Measurements from ENCODE around the gene SLAMF1. TPM values are rescaled to one million over a fixed set of nuclear protein-coding genes. Genes with fewer than 3 reads are reported as not detected.

SLAMF1 gene
- total and polyA plus RNA-seq, 9 of the 15 experiments (the other 6 are each of a cell fraction or from before 2014, with no cell fraction given) = 0.04 to 0.17 (median 0.11) TPM; not detected in 4

DNA sequence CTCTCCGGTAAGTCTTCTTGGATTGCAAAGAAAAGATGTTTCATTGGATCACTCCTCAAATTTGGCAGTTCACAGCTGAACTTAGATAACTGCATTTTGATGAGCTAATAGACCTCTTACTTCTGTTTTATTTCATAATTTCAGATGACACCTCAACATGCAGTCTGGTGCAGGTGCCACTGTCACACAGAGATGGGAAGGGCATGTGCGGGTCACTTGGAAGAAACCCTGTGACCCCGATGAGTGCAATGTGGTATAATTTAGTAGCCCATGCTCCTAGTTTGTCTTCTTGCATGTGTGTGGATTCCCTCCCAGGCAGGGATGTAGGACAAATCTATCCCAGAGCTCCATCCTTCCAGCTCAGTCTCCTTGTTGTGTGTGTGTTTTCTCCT, 481 bp upstream of the SLAMF1 start:
- H2AFZ ChIP-seq (ENCODE audit: low read depth, low read length) = no peak overlapping the region
- FAIRE-seq (no peak), DNase-seq (ENCODE audit: extremely low read depth in 1 of 4, low spot score in 3 of 4) (no peak), ATAC-seq (no peak)
- peaks cover 2% of the 10 kb centered on the region; the same call in 1 of the 2 replicates for H3K9me3 ChIP-seq (replicated peaks; ENCODE audit: control insufficient read depth, insufficient read depth, low read depth, low read length)
- ChIA-PET CTCF (ENCODE audit: low intra/inter-chr PET ratio) (interaction anchor here (0.6 kb wide), 1 partner anchor 737 kb away, joined by 4 read pairs; no protein-coding TSS in a partner anchor), POLR2A (interaction anchor here (1.0 kb wide), 1 partner anchor 9 kb away, joined by 5 read pairs; no protein-coding TSS in a partner anchor)
- H4K20me1 ChIP-seq (replicated peaks; ENCODE audit: control insufficient read depth, insufficient read depth, low read length) = no peaks in the 10 kb centered on the region
- no peaks in the 10 kb centered on the region for H3K27me3 ChIP-seq (ENCODE audit: control insufficient read depth in 2 of 2, insufficient read depth in 2 of 2, low read length in 2 of 2)
- no peaks in the 10 kb centered on the region for H3K79me2 ChIP-seq (ENCODE audit: control insufficient read depth, insufficient read depth, low read length)
- H3K4me1 ChIP-seq (replicated peaks in 1 of 2; ENCODE audit: control insufficient read depth in 2 of 2, insufficient read depth in 2 of 2, low read length in 2 of 2) = peaks cover 0 to 23% of the 10 kb centered on the region in 2 experiments; a peak in 4 of 5 replicates
- in situ Hi-C loops (cut with MboI) (no loop called here), intact Hi-C loops (cut with micrococcal nuclease) (no loop called here)
- H3K9me1 ChIP-seq (ENCODE audit: control insufficient read depth, insufficient read depth, low read length) = no peaks in the 10 kb centered on the region
- H3K4me3 ChIP-seq = no peak overlapping the region
- no peak overlapping the region for H3K27ac ChIP-seq (ENCODE audit: extremely low read depth, low read depth, low read length)
- WGBS (ENCODE audit: insufficient coverage, low coverage, missing lambda C conversion rate) = 64% methylated on average over 3 of the region's 3 CpGs
- H3K9ac ChIP-seq (ENCODE audit: insufficient read depth in 1 of 2, low read depth in 2 of 2, low read length in 2 of 2) = no peak overlapping the region
- no TSS peak for BruUV-seq (replicated peaks)
- no peaks in the 10 kb centered on the region for H3K36me3 ChIP-seq (ENCODE audit: control insufficient read depth, insufficient read depth, low read length)
- no peak overlapping the region for H3K4me2 ChIP-seq (ENCODE audit: insufficient read depth, low read length)
- TF ChIP-seq ZBTB34 (CRISPR knock-in tag; IDR thresholded peaks at IDR 0.05) (no peak), TCF3 (CRISPR knock-in tag; IDR thresholded peaks at IDR 0.05) (no peak), ZBTB8A (IDR thresholded peaks at IDR 0.05; ENCODE audit: partially characterized antibody) (no peak), GTF2E2 (tag; IDR thresholded peaks at IDR 0.05) (no peak), HBP1 (CRISPR knock-in tag; IDR thresholded peaks at IDR 0.05) (no peak), CREB3L1 (IDR thresholded peaks at IDR 0.05; ENCODE audit: borderline replicate concordance, low read depth) (no peak), ZNF444 (CRISPR knock-in tag; IDR thresholded peaks at IDR 0.05) (no peak), EWSR1 (IDR thresholded peaks at IDR 0.05; ENCODE audit: borderline replicate concordance, low read depth, partially characterized antibody) (no peak), YBX1 (IDR thresholded peaks at IDR 0.05) (no peak), ZNF408 (CRISPR knock-in tag; IDR thresholded peaks at IDR 0.05; ENCODE audit: low read depth) (no peak), XRCC5 (IDR thresholded peaks at IDR 0.05; ENCODE audit: low read depth, low read length) (no peak), ZNF143 (CRISPR knock-in tag; IDR thresholded peaks at IDR 0.05) (no peak)
- TF ChIP-seq, protein P1, sequence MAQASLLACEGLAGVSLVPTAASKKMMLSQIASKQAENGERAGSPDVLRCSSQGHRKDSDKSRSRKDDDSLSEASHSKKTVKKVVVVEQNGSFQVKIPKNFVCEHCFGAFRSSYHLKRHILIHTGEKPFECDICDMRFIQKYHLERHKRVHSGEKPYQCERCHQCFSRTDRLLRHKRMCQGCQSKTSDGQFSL (CRISPR knock-in tag; IDR thresholded peaks at IDR 0.05) = no peak
- TF ChIP-seq, protein P1 (tag; IDR thresholded peaks at IDR 0.05) = no peak
- TF ChIP-seq, protein P2, sequence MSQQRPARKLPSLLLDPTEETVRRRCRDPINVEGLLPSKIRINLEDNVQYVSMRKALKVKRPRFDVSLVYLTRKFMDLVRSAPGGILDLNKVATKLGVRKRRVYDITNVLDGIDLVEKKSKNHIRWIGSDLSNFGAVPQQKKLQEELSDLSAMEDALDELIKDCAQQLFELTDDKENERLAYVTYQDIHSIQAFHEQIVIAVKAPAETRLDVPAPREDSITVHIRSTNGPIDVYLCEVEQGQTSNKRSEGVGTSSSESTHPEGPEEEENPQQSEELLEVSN (IDR thresholded peaks at IDR 0.05; ENCODE audit: borderline replicate concordance in 1 of 2, extremely low read depth in 1 of 2, insufficient read depth in 1 of 2, insufficient read length in 1 of 2, low read depth in 1 of 2, low read length in 1 of 2, poor library complexity in 1 of 2, severe bottlenecking in 1 of 2) = no peak
